Left ventricle myocardium inferior (tissue), 1 donor: ENCODE data around the gene PRAMEF20. TPM values are rescaled to one million over a fixed set of nuclear protein-coding genes. Genes with fewer than 3 reads are reported as not detected.

Experiments
- DNase-seq: peaks from one replicate; pipeline ENCODE4 v3.0.0-alpha.2; 2020
- H3K27ac ChIP-seq: fragments of 200-600 bp; replicated peaks from 2 replicates; pipeline ENCODE4 v1.8.0; 2021
- H3K27me3 ChIP-seq: fragments of 200-600 bp; 2 replicates; pipeline ENCODE4 v1.8.0; 2021; ENCODE audit warnings: low read depth
- H3K36me3 ChIP-seq: fragments of 200-600 bp; 2 replicates; pipeline ENCODE4 v1.8.0; 2021
- H3K4me1 ChIP-seq: fragments of 200-600 bp; 2 replicates; pipeline ENCODE4 v1.8.0; 2021
- H3K4me3 ChIP-seq: fragments of 200-600 bp; 2 replicates; pipeline ENCODE4 v1.8.0; 2021; ENCODE audit warnings: mild to moderate bottlenecking, moderate library complexity
- H3K9me3 ChIP-seq: fragments of 200-600 bp; replicated peaks from 2 replicates; pipeline ENCODE4 v1.8.0; 2021
- intact Hi-C: fragments of 100-400 bp; cut with micrococcal nuclease; formaldehyde crosslinking; loops from one replicate; pipeline ENCODE4 v1.11.0; 2022
- total RNA-seq: library from RNA; stranded (reverse); fragmentation: NEBNext Ultra II Directional; extraction: Animal tissue kit (Norgen Biotek cat#: 25700); gene quantifications from one replicate; pipeline ENCODE4 v1.2.1, GENCODE V29; 2021
- TF ChIP-seq, protein P1 (sequence below): fragments of 200-600 bp; IDR thresholded peaks from 2 replicates; pipeline ENCODE4 v1.8.0; 2021; ENCODE audit warnings: antibody characterized with exemption, mild to moderate bottlenecking, borderline replicate concordance
- donor health status: DM: no; HTN: yes; CAD: no; lungs with severe emphysema.

The PRAMEF20 gene
- total RNA-seq, 1 donor from 2014 or later = not detected

DNA sequence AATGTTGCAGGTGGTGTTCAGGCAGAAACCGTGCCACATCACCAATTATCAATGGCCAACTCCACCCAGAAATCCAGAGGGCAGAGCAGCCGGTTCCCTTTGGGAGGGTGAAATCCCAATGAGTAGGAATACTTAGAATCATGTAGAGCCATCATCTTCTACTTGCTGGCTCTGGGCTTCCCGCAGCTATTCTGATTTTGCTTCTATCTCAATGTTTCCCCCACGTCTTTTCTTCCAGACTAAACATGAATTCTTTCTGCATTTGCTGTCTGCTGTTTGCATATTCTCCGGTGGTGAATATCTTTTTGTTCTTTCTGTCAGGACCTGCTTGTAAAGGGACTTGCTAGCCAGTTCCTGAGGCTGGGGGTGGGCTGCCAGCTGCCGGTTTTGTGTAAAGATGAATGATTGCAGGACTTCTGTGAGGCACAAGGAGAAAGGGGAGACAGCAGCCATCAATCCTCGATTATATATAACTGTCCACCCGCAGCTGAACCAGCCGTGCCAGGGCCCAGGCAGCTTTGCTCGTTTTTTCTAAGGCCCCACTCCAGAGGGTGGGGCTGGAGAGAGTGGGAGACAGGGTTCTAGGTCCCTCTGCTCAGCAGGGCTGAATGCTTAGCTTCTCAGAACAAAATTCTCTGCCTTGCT is 33.2 kb downstream of the PRAMEF20 start:
- TF ChIP-seq, protein P1, sequence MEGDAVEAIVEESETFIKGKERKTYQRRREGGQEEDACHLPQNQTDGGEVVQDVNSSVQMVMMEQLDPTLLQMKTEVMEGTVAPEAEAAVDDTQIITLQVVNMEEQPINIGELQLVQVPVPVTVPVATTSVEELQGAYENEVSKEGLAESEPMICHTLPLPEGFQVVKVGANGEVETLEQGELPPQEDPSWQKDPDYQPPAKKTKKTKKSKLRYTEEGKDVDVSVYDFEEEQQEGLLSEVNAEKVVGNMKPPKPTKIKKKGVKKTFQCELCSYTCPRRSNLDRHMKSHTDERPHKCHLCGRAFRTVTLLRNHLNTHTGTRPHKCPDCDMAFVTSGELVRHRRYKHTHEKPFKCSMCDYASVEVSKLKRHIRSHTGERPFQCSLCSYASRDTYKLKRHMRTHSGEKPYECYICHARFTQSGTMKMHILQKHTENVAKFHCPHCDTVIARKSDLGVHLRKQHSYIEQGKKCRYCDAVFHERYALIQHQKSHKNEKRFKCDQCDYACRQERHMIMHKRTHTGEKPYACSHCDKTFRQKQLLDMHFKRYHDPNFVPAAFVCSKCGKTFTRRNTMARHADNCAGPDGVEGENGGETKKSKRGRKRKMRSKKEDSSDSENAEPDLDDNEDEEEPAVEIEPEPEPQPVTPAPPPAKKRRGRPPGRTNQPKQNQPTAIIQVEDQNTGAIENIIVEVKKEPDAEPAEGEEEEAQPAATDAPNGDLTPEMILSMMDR = no peak
- Histone ChIP-seq H3K27me3 (peaks cover 5% of the 10 kb centered on the region), H3K4me1 (no peaks in the 10 kb centered on the region), H3K27ac (no peak overlapping the region), H3K4me3 (no peak overlapping the region), H3K36me3 (no peaks in the 10 kb centered on the region), H3K9me3 (no peaks in the 10 kb centered on the region)
- intact Hi-C loops = no loop called here
- DNase-seq = no peak

DNA sequence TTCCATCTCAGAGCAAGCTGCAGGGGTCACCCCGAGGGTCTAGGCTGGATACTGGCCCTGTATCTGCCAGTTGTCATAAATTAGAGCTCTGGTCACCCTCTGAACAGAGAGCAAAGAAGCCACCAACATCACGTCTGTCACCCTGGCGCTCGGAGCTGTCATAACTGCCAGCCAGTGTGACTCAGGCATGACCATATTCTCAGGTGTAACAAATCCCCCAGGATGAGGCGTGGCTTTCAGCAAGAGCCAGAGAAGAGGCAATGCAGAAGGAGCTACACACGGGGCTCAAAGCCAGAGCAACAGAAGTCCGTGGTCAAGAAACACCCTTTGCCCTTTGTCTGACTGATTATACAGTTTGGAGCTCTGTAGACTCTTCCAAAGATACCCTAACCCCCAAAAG is 40.0 kb downstream of the PRAMEF20 start:
- Histone ChIP-seq H3K36me3 (no peaks in the 10 kb centered on the region), H3K27me3 (peaks cover 5% of the 10 kb centered on the region), H3K4me1 (no peaks in the 10 kb centered on the region), H3K27ac (no peak overlapping the region), H3K9me3 (no peaks in the 10 kb centered on the region), H3K4me3 (no peak overlapping the region)
- TF ChIP-seq, protein P1 = no peak
- intact Hi-C loops = no loop called here
- no peak for DNase-seq

DNA sequence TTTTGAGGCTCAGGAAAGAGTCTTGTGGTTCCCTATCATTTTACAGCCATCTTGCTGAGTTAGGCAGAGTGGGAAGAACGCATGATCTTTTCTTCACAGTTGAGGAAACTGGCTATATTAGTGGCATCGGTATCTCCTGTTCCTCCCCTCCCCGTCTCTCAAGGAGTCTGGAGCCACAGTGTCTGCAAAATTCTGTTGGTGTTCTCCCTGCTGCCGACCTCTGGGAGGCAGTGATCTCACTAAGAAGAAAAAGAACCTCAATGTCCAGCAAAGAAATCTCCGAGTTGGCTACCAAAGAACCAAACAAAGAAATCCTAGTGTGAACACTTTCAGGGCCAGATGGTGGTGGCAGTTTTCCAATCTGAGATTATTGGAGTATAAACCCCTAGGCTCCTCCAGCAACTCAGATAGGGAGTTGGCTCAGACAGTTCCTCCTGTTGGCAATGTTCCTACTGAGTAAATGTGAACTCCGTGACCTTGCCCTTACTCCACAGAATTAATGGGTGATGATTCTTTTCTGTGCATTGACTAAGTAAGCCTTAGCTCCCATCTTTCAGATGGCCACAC is 41.2 kb downstream of the PRAMEF20 start:
- no peaks in the 10 kb centered on the region for H3K4me1 ChIP-seq
- peaks cover 5% of the 10 kb centered on the region for H3K27me3 ChIP-seq
- H3K9me3 ChIP-seq = no peaks in the 10 kb centered on the region
- DNase-seq = no peak
- intact Hi-C loops = no loop called here
- H3K36me3 ChIP-seq = no peaks in the 10 kb centered on the region
- no peak overlapping the region for H3K4me3 ChIP-seq
- TF ChIP-seq, protein P1 = no peak
- H3K27ac ChIP-seq = no peak overlapping the region

DNA sequence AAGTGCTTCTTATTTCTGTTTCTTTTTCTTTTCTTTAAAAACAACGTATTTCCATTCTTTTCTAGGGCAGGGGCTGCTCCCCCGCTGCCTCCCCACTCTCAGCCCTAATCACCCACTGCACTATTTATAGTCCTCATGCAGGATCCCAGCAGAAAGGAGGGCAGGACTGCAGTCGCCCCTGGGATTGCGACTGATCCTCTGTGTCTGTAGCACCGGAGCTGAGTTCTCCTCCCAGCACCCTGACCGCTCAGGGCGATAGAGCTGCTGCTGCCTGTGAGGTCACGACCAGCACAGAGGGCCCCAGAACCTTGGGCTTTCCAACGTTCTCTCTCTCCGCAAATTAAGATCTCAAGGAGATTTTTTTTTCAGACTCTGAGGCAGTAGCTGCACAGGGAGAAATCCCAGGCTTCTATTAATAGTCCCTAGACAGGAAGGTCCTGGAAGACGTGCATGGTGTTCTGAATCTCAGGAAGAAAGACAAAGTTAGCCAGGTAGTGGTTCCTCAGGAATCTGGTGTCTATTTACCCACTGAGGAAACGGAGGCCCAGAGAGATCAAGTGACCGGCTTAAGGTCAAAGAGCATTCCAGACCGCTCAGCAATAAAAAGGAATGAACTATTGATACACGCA is 46.8 kb downstream of the PRAMEF20 start:
- no peaks in the 10 kb centered on the region for H3K36me3 ChIP-seq
- H3K4me1 ChIP-seq = no peaks in the 10 kb centered on the region
- TF ChIP-seq, protein P1 = no peak
- H3K4me3 ChIP-seq = peak overlapping the region; percentile 35
- H3K27ac ChIP-seq = peak overlapping the region; percentile 38
- peaks cover 20% of the 10 kb centered on the region for H3K27me3 ChIP-seq
- no peaks in the 10 kb centered on the region for H3K9me3 ChIP-seq
- intact Hi-C loops = no loop called here
- DNase-seq = no peak

DNA sequence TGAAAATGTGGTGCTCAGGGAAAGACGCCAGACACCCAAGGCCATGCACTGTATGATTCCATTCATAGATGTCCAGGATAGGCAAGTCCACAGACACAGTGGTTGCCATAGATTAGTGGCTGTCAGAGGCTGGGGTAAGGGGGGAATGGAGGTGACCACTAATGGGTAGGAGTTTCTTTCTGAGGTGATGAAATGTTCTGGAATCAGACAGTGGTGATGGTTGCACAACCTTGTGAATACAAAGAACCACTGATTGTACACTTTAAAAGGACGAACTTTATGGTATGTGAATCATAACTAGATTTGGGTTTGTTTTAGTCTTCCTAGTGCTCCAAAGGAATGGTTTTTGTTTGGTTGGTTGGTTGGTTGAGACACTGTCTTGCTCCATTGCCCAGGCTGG is 51.7 kb downstream of the PRAMEF20 start:
- TF ChIP-seq, protein P1 = no peak
- peaks cover 32% of the 10 kb centered on the region for H3K27me3 ChIP-seq
- no peaks in the 10 kb centered on the region for H3K36me3 ChIP-seq
- DNase-seq = no peak
- no peak overlapping the region for H3K27ac ChIP-seq
- intact Hi-C loops = no loop called here
- no peaks in the 10 kb centered on the region for H3K4me1 ChIP-seq
- no peaks in the 10 kb centered on the region for H3K9me3 ChIP-seq
- no peak overlapping the region for H3K4me3 ChIP-seq
